ENCODE data around the gene TYW1B.
"Not testable (repeated sequence)": the region's sequence is repeated elsewhere in the genome, so short reads cannot be mapped to it uniquely, and the experiment has no call there.

The TYW1B gene

DNA sequence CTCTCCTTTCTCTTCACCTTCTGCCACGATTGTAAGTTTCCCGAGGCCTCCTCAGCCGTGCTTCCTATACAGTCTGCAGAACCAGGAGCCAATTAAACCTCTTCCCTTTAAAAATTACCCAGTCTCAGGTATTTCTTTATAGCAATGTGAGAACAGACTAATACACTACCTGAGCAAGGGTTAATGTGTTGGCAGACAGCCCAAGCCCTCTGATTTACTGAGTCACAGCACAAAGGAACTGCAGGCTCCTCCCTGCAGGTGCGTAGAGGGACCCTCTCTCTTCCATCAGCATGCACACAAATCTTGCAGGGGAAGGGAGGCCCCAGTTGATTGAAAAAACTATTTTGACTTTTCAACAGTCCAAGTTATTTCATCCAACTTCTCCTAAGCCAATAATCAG is 271.3 kb downstream of the TYW1B start:
- not testable (repeated sequence) for DNase-seq (ENCODE audit: low read depth, low spot score)

DNA sequence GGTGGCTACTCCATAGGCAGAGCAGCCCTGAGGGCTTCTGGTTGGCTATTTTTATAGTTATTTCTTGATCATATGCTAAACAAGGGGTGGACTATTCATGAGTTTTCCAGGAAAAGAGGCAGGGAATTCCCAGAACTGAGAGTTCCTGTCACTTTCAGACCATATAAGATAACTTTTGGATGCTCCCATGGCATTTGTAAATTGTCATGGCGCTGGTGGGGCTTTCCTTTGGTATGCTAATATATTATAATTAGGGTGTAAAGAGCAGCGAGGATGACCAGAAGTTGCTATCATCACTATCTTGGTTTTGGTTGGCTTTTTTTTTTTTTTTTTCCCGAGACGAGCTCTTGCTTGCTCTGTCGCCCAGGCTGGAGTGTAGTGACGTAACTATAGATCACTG is 272.8 kb downstream of the TYW1B start:
- not testable (repeated sequence) for DNase-seq (ENCODE audit: low read depth, low spot score)

DNA sequence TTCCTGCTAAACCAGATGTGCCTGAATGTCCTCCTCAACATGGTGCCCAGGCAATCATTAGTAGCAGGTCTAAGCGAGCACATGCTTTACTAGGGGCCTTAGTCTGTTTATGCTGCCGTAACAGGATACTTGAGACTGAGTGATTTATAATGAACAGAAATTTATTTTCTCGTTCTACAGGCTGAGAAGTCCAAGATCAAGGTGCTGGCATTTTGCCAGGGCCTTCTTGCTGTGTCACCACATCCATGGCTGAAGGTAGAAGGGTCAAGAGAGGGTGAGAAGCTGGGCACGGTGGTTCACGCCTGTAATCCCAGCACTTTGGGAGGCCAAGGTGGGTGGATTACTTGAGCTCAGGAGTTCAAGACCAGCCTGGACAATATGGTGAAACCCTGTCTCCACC is 273.6 kb downstream of the TYW1B start:
- not testable (repeated sequence) for DNase-seq (ENCODE audit: low read depth, low spot score)

DNA sequence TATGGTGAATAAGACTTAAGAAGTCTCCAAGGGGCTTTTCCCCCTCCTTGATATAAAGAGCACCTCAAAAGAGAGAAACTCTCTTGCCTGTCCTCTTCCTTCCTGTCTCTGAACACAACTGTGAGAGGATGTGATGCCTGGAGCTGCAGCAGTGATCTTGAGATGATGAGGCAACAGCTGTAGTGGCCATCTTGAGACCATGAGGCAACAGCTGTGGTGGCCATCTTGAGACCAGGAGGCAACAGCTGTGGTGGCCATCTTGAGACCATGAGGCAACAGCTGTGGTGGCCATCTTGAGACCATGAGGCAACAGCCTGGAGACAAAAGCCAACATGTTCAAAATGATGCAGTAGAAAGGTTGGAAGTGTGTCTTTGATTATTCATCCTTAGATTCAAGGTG is 277.5 kb downstream of the TYW1B start:
- DNase-seq (ENCODE audit: low read depth, low spot score) = not testable (repeated sequence)

DNA sequence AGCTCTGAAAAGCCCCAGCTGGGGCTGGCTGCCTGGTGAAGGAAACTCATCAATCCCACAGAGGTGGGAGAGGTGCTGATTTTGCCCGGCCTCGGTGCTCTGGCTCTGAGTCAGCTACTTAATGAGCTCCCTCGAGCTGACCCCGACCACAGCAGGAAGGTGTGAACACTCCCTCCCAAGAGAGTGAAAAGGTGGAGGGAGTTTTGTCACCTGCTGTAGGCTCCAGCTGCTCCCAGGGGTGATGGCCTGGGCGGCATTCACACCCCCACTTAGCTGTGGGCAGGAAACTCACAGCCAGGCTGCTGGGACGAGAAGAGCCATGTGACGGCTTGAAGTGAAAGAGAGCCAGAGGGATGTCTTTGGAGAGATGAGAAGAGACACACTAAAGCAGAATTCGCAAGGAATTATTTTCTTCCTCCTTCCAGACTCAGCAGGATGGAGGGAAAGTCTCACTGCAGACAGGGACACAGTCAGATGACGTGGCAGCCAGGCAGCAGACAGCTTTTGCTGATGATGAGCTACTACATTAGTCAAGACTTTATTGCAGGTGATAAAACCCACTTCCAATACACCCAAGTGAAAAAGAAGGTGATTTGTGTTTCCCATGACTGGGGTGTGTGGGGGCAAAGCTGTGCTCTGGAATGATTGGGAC is 281.3 kb downstream of the TYW1B start:
- DNase-seq (ENCODE audit: low read depth, low spot score) = not testable (repeated sequence)

DNA sequence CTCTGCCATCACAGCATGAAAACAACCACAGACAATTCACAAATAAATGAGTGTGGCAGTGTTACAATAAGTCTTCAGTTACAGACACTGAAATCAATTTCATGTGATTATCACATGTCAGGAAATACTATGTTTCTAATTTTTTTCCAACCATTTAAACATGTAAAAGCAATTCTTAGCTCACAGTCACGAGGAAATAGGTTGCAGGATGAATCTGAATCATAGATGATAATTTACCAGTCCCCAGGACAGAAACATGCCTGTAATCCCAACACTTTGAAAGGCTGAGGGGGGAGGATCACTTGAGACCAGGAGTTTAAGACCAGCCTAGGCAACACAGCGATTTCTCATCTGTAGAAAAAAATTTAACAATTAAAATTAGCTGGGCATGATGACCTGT is 283.5 kb downstream of the TYW1B start:
- not testable (repeated sequence) for DNase-seq (ENCODE audit: low read depth, low spot score)

DNA sequence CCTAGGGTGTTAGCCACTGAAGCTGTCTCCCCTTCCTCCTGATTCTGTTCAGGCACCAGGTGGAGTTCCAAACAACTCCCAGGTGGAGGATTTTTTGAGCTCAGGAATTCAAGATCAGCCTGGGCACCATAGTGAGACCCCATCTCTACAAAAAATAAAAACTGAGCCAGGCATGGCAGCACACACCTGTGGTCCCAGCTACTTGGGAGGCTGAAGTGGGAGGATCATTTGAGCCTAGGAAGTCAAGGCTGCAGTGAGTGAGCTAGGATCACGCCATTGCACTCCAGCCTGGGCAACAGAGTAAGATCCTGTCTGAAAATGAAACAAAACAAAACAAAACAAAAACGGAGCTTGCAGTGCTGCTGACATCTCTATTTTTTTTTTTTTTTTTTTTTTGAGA is 287.1 kb downstream of the TYW1B start:
- no peak for DNase-seq (ENCODE audit: low read depth, low spot score)

DNA sequence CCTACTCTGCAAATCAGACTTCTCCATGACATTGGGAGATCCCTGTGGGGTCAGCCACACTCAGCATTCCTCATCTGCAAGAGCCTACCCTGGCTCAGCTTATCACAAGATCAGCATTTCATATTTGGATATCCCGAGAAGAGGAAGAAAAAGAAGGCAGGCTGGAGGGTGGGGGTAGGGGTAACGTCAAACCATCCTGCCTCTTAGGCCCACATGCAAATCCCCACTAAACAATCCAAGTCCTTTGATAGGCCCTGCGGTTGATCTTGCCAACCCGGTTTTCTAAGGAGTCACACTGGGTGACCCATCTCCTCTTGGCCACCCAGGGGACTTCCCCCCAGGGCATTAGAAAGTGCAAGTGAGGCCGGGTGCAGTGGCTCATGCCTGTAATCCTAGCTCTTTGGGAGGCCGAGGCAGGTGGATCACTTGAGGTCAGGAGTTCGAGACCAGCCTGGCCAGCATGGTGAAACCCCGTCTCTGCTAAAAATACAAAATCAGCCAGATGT is 287.8 kb downstream of the TYW1B start:
- DNase-seq (ENCODE audit: low read depth, low spot score) = no peak

DNA sequence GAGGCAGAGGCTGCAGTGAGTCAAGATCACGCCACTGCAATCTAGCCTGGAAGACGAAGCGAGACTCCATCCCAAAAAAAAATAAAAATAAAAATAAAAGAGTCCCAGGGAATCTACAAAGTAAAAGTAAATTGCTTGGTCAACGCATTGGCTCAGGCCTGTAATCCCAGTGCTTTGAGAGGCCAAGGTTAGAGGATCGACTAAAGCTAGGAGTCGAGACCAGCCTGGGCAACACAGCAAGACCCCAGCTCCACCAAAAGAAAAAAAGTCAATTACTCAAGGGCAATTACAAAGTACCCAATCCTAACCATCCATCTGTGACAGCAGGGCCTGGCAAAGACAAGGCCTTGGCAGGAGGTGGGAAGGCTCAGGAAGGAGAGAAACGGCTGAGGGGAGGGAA is 288.3 kb downstream of the TYW1B start:
- no peak for DNase-seq (ENCODE audit: low read depth, low spot score)

DNA sequence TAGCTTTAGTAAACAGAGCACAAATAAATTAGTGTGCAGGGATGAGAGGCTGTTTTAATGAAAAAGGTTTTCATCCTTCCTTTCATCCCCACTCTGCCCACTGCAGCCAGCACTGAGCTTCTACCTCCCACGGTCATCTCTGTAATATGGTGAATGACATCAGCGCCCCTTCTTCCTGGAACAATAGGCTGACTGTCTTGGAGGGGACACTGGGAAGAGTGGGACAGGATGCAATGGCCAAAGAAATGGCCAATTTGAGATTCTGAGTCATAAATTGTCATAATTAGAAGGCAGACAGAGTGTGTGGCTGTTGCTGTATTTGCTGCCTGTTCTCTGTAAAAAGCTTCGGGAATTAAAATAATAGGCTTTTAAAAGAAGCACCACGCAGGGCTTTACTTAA is 289.1 kb downstream of the TYW1B start:
- DNase-seq (ENCODE audit: low read depth, low spot score) = no peak

DNA sequence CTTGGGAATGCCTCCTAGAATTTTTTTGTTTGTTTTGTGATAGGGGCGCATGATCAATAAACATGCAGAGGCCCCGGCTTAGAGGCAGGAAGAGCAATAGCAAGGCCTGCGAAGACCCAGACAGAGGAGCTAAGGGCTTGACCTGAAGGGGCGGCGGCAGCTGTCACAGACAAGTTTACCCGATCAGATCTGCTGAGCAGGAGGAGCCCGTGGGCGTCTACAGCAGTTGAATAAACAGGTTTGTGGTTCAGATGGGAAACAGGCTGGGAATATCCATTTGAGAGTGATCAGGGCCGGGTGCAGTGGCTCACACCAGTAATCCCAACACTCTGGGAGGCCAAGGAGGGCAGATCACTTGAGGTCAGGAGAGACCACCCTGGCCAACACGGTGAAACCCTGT is 289.9 kb downstream of the TYW1B start:
- no peak for DNase-seq (ENCODE audit: low read depth, low spot score)

DNA sequence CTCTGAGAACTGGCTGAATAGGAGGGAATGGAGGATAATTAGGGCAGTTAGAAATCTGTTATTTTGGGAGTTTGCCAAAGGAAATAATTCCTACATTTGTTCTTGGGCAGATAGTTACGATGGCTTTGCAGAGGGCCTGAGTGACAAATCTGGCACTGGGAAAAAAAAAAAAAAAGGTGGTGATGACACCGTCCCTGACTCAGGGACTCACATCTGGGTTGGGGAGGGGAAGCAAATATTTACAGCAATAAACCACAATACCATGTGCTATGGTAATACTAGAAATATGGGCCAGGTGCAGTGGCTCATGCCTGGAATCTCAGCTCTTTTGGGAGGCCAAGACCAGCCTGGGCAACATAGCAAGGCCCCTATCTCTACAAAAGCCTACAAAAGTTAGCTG is 292.0 kb downstream of the TYW1B start:
- not testable (repeated sequence) for DNase-seq (ENCODE audit: low read depth, low spot score)

DNA sequence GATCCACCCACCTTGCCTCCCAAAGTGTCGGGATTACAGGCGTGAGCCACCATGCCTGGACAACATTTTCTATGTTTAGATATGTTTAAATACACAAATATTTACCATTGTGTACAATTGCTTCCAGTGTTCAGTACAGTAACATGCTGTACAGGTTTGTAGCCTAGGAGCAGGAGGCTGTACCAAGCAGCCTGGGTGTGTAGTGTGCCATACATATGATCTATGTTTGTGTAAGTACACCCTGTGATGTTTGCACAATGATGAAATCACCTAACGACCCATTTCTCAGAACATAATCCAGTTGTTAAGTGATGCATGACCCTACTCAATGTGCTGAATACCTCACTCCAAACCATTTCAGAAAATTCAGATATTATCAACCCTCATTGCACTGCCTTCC is 297.0 kb downstream of the TYW1B start:
- not testable (repeated sequence) for DNase-seq (ENCODE audit: low read depth, low spot score)

Data from activated naive CD8-positive, alpha-beta T cell treated with anti-CD3 and anti-CD28 coated beads, Interleukin-2, amount 50 U/mL, for 16 hours (primary cell).